GM18498 (cell line): ENCODE data around the gene DDIAS.
"Not testable (repeated sequence)": the region's sequence is repeated elsewhere in the genome, so short reads cannot be mapped to it uniquely, and the experiment has no call there.

ENCODE experiments used
- ATAC-seq: cut with Tn5 transposase; IDR thresholded peaks from one replicate; pipeline ENCODE4 v1.9.1; 2021; ENCODE audit warnings: mild to moderate bottlenecking, moderate library complexity; ENCODE audit not compliant: unreplicated experiment

DDIAS gene

GRCh38 chr11:82889133-82890001 is 12.2 kb upstream of the DDIAS start:
- ATAC-seq = no peak

- ATAC-seq = no peak
Measured at GRCh38 chr11:82890002-82890341, 11.6 kb upstream of the DDIAS start.

GRCh38 chr11:82890936-82891335 is 10.6 kb upstream of the DDIAS start:
- no peak for ATAC-seq

- ATAC-seq = no peak
Measured at GRCh38 chr11:82892611-82893169, 8.8 kb upstream of the DDIAS start.

GRCh38 chr11:82895437-82896091 is 6.0 kb upstream of the DDIAS start:
- peak; percentile 37 for ATAC-seq

GRCh38 chr11:82896183-82896582 is 5.4 kb upstream of the DDIAS start:
- no peak for ATAC-seq

- no peak for ATAC-seq
Measured at GRCh38 chr11:82898241-82898640, 3.3 kb upstream of the DDIAS start.

- ATAC-seq = no peak
Measured at GRCh38 chr11:82899186-82899820, 2.2 kb upstream of the DDIAS start.

GRCh38 chr11:82899957-82900276 is 1.6 kb upstream of the DDIAS start:
- ATAC-seq = no peak

- ATAC-seq = peak; percentile 80
Measured at GRCh38 chr11:82900277-82901164, 1.0 kb upstream of the DDIAS start, which contains the start of gene PRCP. PRCP (minus strand) TSS chr11:82900430; CDS start chr11:82900402, 28 bp downstream.

GRCh38 chr11:82901922-82902485 is 468 bp downstream of the DDIAS start:
- ATAC-seq = no peak

- no peak for ATAC-seq
Measured at GRCh38 chr11:82902880-82903279, 1.3 kb downstream of the DDIAS start.

- no peak for ATAC-seq
Measured at GRCh38 chr11:82903843-82904586, 2.5 kb downstream of the DDIAS start.

GRCh38 chr11:82906236-82906635 is 4.7 kb downstream of the DDIAS start:
- no peak for ATAC-seq

GRCh38 chr11:82906931-82907330 is 5.4 kb downstream of the DDIAS start:
- ATAC-seq = no peak

- ATAC-seq = no peak
Measured at GRCh38 chr11:82907371-82907770, 5.8 kb downstream of the DDIAS start.

- no peak for ATAC-seq
Measured at GRCh38 chr11:82908311-82908710, 6.8 kb downstream of the DDIAS start.

- ATAC-seq = no peak
Measured at GRCh38 chr11:82909015-82909640, 7.6 kb downstream of the DDIAS start.

GRCh38 chr11:82919786-82920185 is 18.2 kb downstream of the DDIAS start:
- ATAC-seq = not testable (repeated sequence)
